ENCODE measurements around the gene FOXP2.
"Not testable (repeated sequence)": the region's sequence is repeated elsewhere in the genome, so short reads cannot be mapped to it uniquely, and the experiment has no call there.

The FOXP2 gene

GRCh38 chr7:114504586-114504985 is 90.0 kb downstream of the FOXP2 start:
- DNase-seq (ENCODE audit: low spot score), result no peak

GRCh38 chr7:114507381-114507780 is 92.8 kb downstream of the FOXP2 start:
- DNase-seq (ENCODE audit: low spot score), result no peak

GRCh38 chr7:114508086-114508485 is 93.5 kb downstream of the FOXP2 start:
- no peak for DNase-seq (ENCODE audit: low spot score)

GRCh38 chr7:114510824-114511223 is 96.2 kb downstream of the FOXP2 start:
- DNase-seq (ENCODE audit: low spot score), result not testable (repeated sequence)

- peak; percentile 5 for DNase-seq (ENCODE audit: low spot score)
Observed at GRCh38 chr7:114519240-114519639, 104.6 kb downstream of the FOXP2 start.

- no peak for DNase-seq (ENCODE audit: low spot score)
Observed at GRCh38 chr7:114522081-114522480, 107.5 kb downstream of the FOXP2 start.

- DNase-seq (ENCODE audit: low spot score), result no peak
Observed at GRCh38 chr7:114527589-114527988, 113.0 kb downstream of the FOXP2 start.

GRCh38 chr7:114530057-114530611 is 115.5 kb downstream of the FOXP2 start:
- DNase-seq (ENCODE audit: low spot score), result no peak

GRCh38 chr7:114531326-114531725 is 116.7 kb downstream of the FOXP2 start:
- DNase-seq (ENCODE audit: low spot score), result no peak

GRCh38 chr7:114533131-114533530 is 118.5 kb downstream of the FOXP2 start:
- no peak for DNase-seq (ENCODE audit: low spot score)

- DNase-seq (ENCODE audit: low spot score), result no peak
Observed at GRCh38 chr7:114534953-114535352, 120.3 kb downstream of the FOXP2 start.

- no peak for DNase-seq (ENCODE audit: low spot score)
Observed at GRCh38 chr7:114539575-114539974, 125.0 kb downstream of the FOXP2 start.

- DNase-seq (ENCODE audit: low spot score), result no peak
Observed at GRCh38 chr7:114540291-114540690, 125.7 kb downstream of the FOXP2 start.

- not testable (repeated sequence) for DNase-seq (ENCODE audit: low spot score)
Observed at GRCh38 chr7:114547346-114547745, 132.7 kb downstream of the FOXP2 start.

GRCh38 chr7:114548081-114548980 is 133.7 kb downstream of the FOXP2 start:
- DNase-seq (ENCODE audit: low spot score), result no peak

- DNase-seq (ENCODE audit: low spot score), result no peak
Observed at GRCh38 chr7:114554781-114555537, 140.3 kb downstream of the FOXP2 start.

GRCh38 chr7:114567416-114567815 is 152.8 kb downstream of the FOXP2 start:
- DNase-seq (ENCODE audit: low spot score), result no peak

GRCh38 chr7:114569220-114569619 is 154.6 kb downstream of the FOXP2 start:
- DNase-seq (ENCODE audit: low spot score), result no peak

GRCh38 chr7:114574384-114574783 is 159.8 kb downstream of the FOXP2 start:
- no peak for DNase-seq (ENCODE audit: low spot score)

- DNase-seq (ENCODE audit: low spot score), result no peak
Observed at GRCh38 chr7:114575098-114575497, 160.5 kb downstream of the FOXP2 start.

- DNase-seq (ENCODE audit: low spot score), result not testable (repeated sequence)
Observed at GRCh38 chr7:114580963-114581362, 166.3 kb downstream of the FOXP2 start.

GRCh38 chr7:114588506-114588905 is 173.9 kb downstream of the FOXP2 start:
- no peak for DNase-seq (ENCODE audit: low spot score)

- DNase-seq (ENCODE audit: low spot score), result no peak
Observed at GRCh38 chr7:114589436-114589835, 174.8 kb downstream of the FOXP2 start.
